A549 (cell line): Measurements from ENCODE around the gene CALHM1. TPM values are rescaled to one million over a fixed set of nuclear protein-coding genes. Genes with fewer than 3 reads are reported as not detected.
A peak's percentile ranks its signal among the peaks of the same experiment; 100 is the strongest.

Experiments
- ATAC-seq, 2 experiments: fragments of 200-7000 bp in 1 of 2; fragments of >200 bp in 1 of 2; cut with Nextera tagmentation in 1 of 2; cut with Tn5 transposase in 1 of 2; 3 replicates each; pipeline versions ENCODE4 v1.8.0 to v1.9.1; 2018 to 2020; ENCODE audit warnings: mild to moderate bottlenecking in 1 of 2, moderate library complexity in 1 of 2
- CTCF ChIA-PET: fragments of 300-600 bp; sonication (Branson Sonifier 250); formaldehyde crosslinking; extraction: SDS; loops from one replicate; lab custom pipeline; 2021; ENCODE audit warnings: antibody characterized with exemption, inconsistent platforms; lab: Yijun Ruan, JAX
- POLR2A ChIA-PET: fragments of 350-600 bp; formaldehyde crosslinking; extraction: SDS; loops from one replicate; lab custom pipeline; 2021; ENCODE audit warnings: antibody characterized with exemption, inconsistent platforms; lab: Yijun Ruan, JAX
- DNase-seq, 2 experiments: peaks; one replicate each; pipeline versions ENCODE4 v3.0.0 to v3.0.0-alpha.2; 2011 to 2016; ENCODE audit warnings: low read depth in 1 of 2, low spot score in 1 of 2
- FAIRE-seq: peaks from 2 replicates; lab custom pipeline; 2011; peaks lifted over from hg19 to GRCh38; lab: Jason Lieb, UNC
- H3K27ac ChIP-seq, 2 experiments: fragments of >200 bp; sonication (Bioruptor Twin); formaldehyde crosslinking; 3 replicates each; pipeline ENCODE4 v1.5.1; 2016 to 2017
- H3K4me1 ChIP-seq: fragments of >200 bp; sonication (Bioruptor Twin); formaldehyde crosslinking; 3 replicates; pipeline ENCODE4 v1.6.1; 2016
- H3K4me2 ChIP-seq: fragments of >200 bp; sonication (Bioruptor Twin); formaldehyde crosslinking; 3 replicates; pipeline ENCODE4 v1.6.1; 2016
- H3K4me3 ChIP-seq: fragments of >200 bp; sonication (Bioruptor Twin); formaldehyde crosslinking; 3 replicates; pipeline ENCODE4 v1.5.1; 2016
- H3K9me3 ChIP-seq: fragments of >200 bp; sonication (Bioruptor Twin); formaldehyde crosslinking; 3 replicates; pipeline ENCODE4 v1.6.1; 2016
- ATOH8 ChIP-seq: fragments of 250-450 bp; sonication (Bioruptor Pico); IDR thresholded peaks from 2 replicates; pipeline ENCODE4 v1.5.0; 2020; ENCODE audit warnings: low read depth, mild to moderate bottlenecking, moderate library complexity
- CBX2 ChIP-seq: fragments of 200-600 bp; sonication (generic); IDR thresholded peaks from 2 replicates; pipeline ENCODE4 v1.6.1; 2016; ENCODE audit warnings: low read depth, mild to moderate bottlenecking, borderline replicate concordance
- CBX8 ChIP-seq: fragments of 200-600 bp; sonication (generic); IDR thresholded peaks from 2 replicates; pipeline ENCODE4 v1.6.1; 2016
- CHD2 ChIP-seq: fragments of 150-350 bp; IDR thresholded peaks from 2 replicates; pipeline ENCODE4 v1.6.1; 2014; ENCODE audit warnings: low read length; ENCODE audit not compliant: partially characterized antibody
- ELK1 ChIP-seq: fragments of 150-350 bp; IDR thresholded peaks from 2 replicates; pipeline ENCODE4 v1.6.1; 2014; ENCODE audit warnings: low read depth, mild to moderate bottlenecking, low read length
- FOSL2 ChIP-seq, 2 experiments: fragments of 450-650 bp in 1 of 2; fragments of >200 bp in 1 of 2; sonication (Bioruptor Twin) in 1 of 2; formaldehyde crosslinking; IDR thresholded peaks; 2 replicates each; pipeline versions ENCODE4 v1.5.0 to v1.6.1; 2016 to 2020; ENCODE audit warnings: mild to moderate bottlenecking in 1 of 2, moderate library complexity in 1 of 2
- FOXS1 ChIP-seq: fragments of 250-450 bp; sonication (Bioruptor Pico); IDR thresholded peaks from 2 replicates; pipeline ENCODE4 v1.5.0; 2020; ENCODE audit warnings: mild to moderate bottlenecking, moderate library complexity
- JUN ChIP-seq, 2 experiments: fragments of >200 bp; sonication (Bioruptor Twin); formaldehyde crosslinking; IDR thresholded peaks; 2 replicates in 1 of 2; 3 replicates in 1 of 2; pipeline ENCODE4 v1.6.1; 2016 to 2017
- JUNB ChIP-seq: fragments of >200 bp; sonication (Bioruptor Twin); formaldehyde crosslinking; IDR thresholded peaks from 2 replicates; pipeline ENCODE4 v1.6.1; 2016
- KDM1A ChIP-seq: fragments of 200-600 bp; sonication (generic); IDR thresholded peaks from 2 replicates; pipeline ENCODE4 v1.6.1; 2016; ENCODE audit warnings: low read depth, mild to moderate bottlenecking
- MAX ChIP-seq: IDR thresholded peaks from 2 replicates; pipeline ENCODE4 v1.6.1; 2012
- MYC ChIP-seq: IDR thresholded peaks from 2 replicates; pipeline ENCODE4 v1.6.1; 2012; ENCODE audit warnings: mild to moderate bottlenecking, inconsistent platforms, low read length, improper control_type of control experiment, borderline replicate concordance
- PBX3 ChIP-seq: IDR thresholded peaks from 2 replicates; pipeline ENCODE4 v1.6.1; 2012
- RAD21 ChIP-seq, 2 experiments: fragments of >200 bp in 1 of 2; sonication (Bioruptor Twin) in 1 of 2; formaldehyde crosslinking in 1 of 2; IDR thresholded peaks in 1 of 2; conservative IDR thresholded peaks in 1 of 2; 2 replicates in 1 of 2; 3 replicates in 1 of 2; pipeline ENCODE4 v1.6.1; 2012 to 2018; ENCODE audit warnings: inconsistent platforms in 1 of 2
- RARB ChIP-seq: fragments of 250-450 bp; sonication (Bioruptor Pico); IDR thresholded peaks from 2 replicates; pipeline ENCODE4 v1.8.0; 2021; ENCODE audit warnings: mild to moderate bottlenecking, moderate library complexity
- RFX5 ChIP-seq: fragments of 450-650 bp; IDR thresholded peaks from 2 replicates; pipeline ENCODE4 v1.7.1; 2014; ENCODE audit warnings: antibody characterized with exemption, mild to moderate bottlenecking, moderate library complexity
- RNF2 ChIP-seq: fragments of 200-600 bp; sonication (generic); IDR thresholded peaks from 2 replicates; pipeline ENCODE4 v1.6.1; 2016; ENCODE audit warnings: low read depth, mild to moderate bottlenecking, antibody characterized with exemption, moderate library complexity, borderline replicate concordance
- USF2 ChIP-seq: fragments of 450-650 bp; IDR thresholded peaks from 2 replicates; pipeline ENCODE4 v1.6.1; 2014; ENCODE audit warnings: antibody characterized with exemption
- ZC3H11A ChIP-seq: fragments of 450-650 bp; IDR thresholded peaks from 2 replicates; pipeline ENCODE4 v1.6.1; 2014; ENCODE audit warnings: antibody characterized with exemption, mild to moderate bottlenecking
- ZFP36 ChIP-seq: fragments of 450-650 bp; IDR thresholded peaks from 2 replicates; pipeline ENCODE4 v1.6.1; 2014; ENCODE audit warnings: borderline replicate concordance; ENCODE audit not compliant: partially characterized antibody
- WGBS: methylation state at CpG from one replicate; pipeline ENCODE4 v1.1.6; 2017; ENCODE audit errors: missing lambda C conversion rate; 5-methylcytosine and 5-hydroxymethylcytosine counted together
- polyA plus RNA-seq, 4 experiments: library from polyadenylated mRNA; depleted of rRNA in 3 of 4; stranded (reverse); fragments of >200 nt; fragmentation: RNase III in 1 of 4; extraction: RNeasy Plus Mini Kit Qiagen cat#74134 plus additional on column Dnase treatment in 1 of 4; gene quantifications; 2 replicates in 3 of 4; 3 replicates in 1 of 4; pipeline ENCODE4 v1.2.3, GENCODE V29; 2011 to 2017

Gene CALHM1
- polyA plus RNA-seq, 2 of the 4 experiments (the other 2 are of a cell fraction) = not detected

- TF ChIP-seq ZFP36 = no peak
- no peak for ATAC-seq
- no peak for DNase-seq
- ChIA-PET POLR2A (no interaction called here), CTCF (interaction anchor here (0.6 to 4.0 kb wide), 14 partner anchors 7 to 99 kb away, joined by 3 to 17 read pairs (median 4); no protein-coding TSS in a partner anchor)
- 44% methylated on average over 28 of the region's 65 CpGs for WGBS
- peak within 1 kb of the TSS; percentile 76 for H3K4me3 ChIP-seq
- peak within 1 kb of the TSS; percentile 35 to 84; a peak in 4 of 6 replicates for H3K27ac ChIP-seq
- FAIRE-seq = no peak
- H3K9me3 ChIP-seq = no peaks in the 10 kb centered on the region
- H3K4me1 ChIP-seq = peaks cover 13% of the 10 kb centered on the region
- peak within 1 kb of the TSS; percentile 100 for H3K4me2 ChIP-seq
These were observed 34.7 kb upstream of the CALHM1 start, which contains the start of gene NEURL1 for GRCh38 chr10:103493362-103493915. TSS of gene NEURL1 (plus strand) at chr10:103493705. CDS start at chr10:103494388, 683 bp downstream.

- TF ChIP-seq ZC3H11A (no peak), ZFP36 (peak; percentile 52)
- no peak for DNase-seq
- H3K4me1 ChIP-seq = peaks cover 13% of the 10 kb centered on the region
- ATAC-seq = no peak
- no peak overlapping the region for H3K4me3 ChIP-seq
- no peaks in the 10 kb centered on the region for H3K9me3 ChIP-seq
- 85% methylated on average over 5 of the region's 5 CpGs for WGBS
- ChIA-PET CTCF (interaction anchor here (0.6 to 4.0 kb wide), 18 partner anchors 8 to 426 kb away, joined by 3 to 17 read pairs (median 4); no protein-coding TSS in a partner anchor), POLR2A (no interaction called here)
- peak overlapping the region; percentile 35; the same call in 2 of the 3 replicates for H3K4me2 ChIP-seq
- no peak overlapping the region for H3K27ac ChIP-seq
- no peak for FAIRE-seq
These were observed 34.1 kb upstream of the CALHM1 start for GRCh38 chr10:103492655-103493261.

GRCh38 chr10:103491729-103492364 lies 33.1 kb upstream of the CALHM1 start:
- Histone ChIP-seq H3K4me1 (peaks cover 13% of the 10 kb centered on the region), H3K4me3 (no peak overlapping the region), H3K27ac (no peak overlapping the region), H3K9me3 (no peaks in the 10 kb centered on the region), H3K4me2 (peak overlapping the region; percentile 35; the same call in 2 of the 3 replicates)
- DNase-seq (peak; percentile 68 to 77), ATAC-seq (peak; percentile 69 to 74), FAIRE-seq (no peak)
- TF ChIP-seq RNF2 (no peak), ELK1 (no peak), CBX8 (no peak), CBX2 (no peak), MYC (no peak), USF2 (peak; percentile 59), RARB (CRISPR knock-in tag) (no peak), RAD21 (conservative IDR thresholded peaks at IDR 0.05 in 1 of 2, IDR thresholded peaks at IDR 0.05 in 1 of 2) (no peak), MAX (peak; percentile 32), FOSL2 (IDR thresholded peaks at IDR 0.05) (peak; percentile 57), FOSL2 (CRISPR knock-in tag; IDR thresholded peaks at IDR 0.05) (peak; percentile 61)
- CTCF ChIA-PET = interaction anchor here (0.9 to 4.0 kb wide), 11 partner anchors 9 to 194 kb away, joined by 3 to 17 read pairs (median 4); no protein-coding TSS in a partner anchor
- POLR2A ChIA-PET = no interaction called here
- WGBS = 54% methylated on average over 7 of the region's 7 CpGs

- no peak overlapping the region for H3K4me2 ChIP-seq
- H3K9me3 ChIP-seq = no peaks in the 10 kb centered on the region
- H3K4me3 ChIP-seq = no peak overlapping the region
- ChIA-PET POLR2A (no interaction called here), CTCF (interaction anchor here (0.7 to 4.0 kb wide), 9 partner anchors 8 to 102 kb away, joined by 3 to 17 read pairs (median 3); no protein-coding TSS in a partner anchor)
- ATAC-seq (peak; percentile 9 to 13; a peak in 3 of 6 replicates), FAIRE-seq (no peak), DNase-seq (no peak)
- WGBS = 90% methylated on average over 1 of the region's 1 CpG
- H3K27ac ChIP-seq = no peak overlapping the region
- peaks cover 13% of the 10 kb centered on the region for H3K4me1 ChIP-seq
- TF ChIP-seq PBX3 (no peak), ELK1 (no peak), FOXS1 (no peak), JUNB (no peak), CHD2 (no peak), ATOH8 (CRISPR knock-in tag) (no peak), ZC3H11A (no peak), RFX5 (no peak), JUN (IDR thresholded peaks at IDR 0.05) (no peak), KDM1A (no peak)
These were observed 32.2 kb upstream of the CALHM1 start for GRCh38 chr10:103490986-103491314.
